NCI-H1417 treated with DMSO at 0.1 percent for 48 hours (cell line): ENCODE results near the gene KSR2.

Experiments
- DNase-seq: peaks from one replicate; lab custom pipeline; 2025; lab: John Stamatoyannopoulos, UW

KSR2 gene

GRCh38 chr12:117580718-117581062 is 388.1 kb downstream of the KSR2 start:
- DNase-seq, result no peak

- no peak for DNase-seq
Measured at GRCh38 chr12:117580015-117580717, 388.6 kb downstream of the KSR2 start.

GRCh38 chr12:117577122-117577657 is 391.6 kb downstream of the KSR2 start:
- DNase-seq, result no peak

- no peak for DNase-seq
Measured at GRCh38 chr12:117576053-117576452, 392.7 kb downstream of the KSR2 start.

GRCh38 chr12:117574655-117575054 is 394.1 kb downstream of the KSR2 start:
- no peak for DNase-seq

GRCh38 chr12:117572755-117573154 is 396.0 kb downstream of the KSR2 start:
- DNase-seq, result no peak

- no peak for DNase-seq
Measured at GRCh38 chr12:117571321-117571720, 397.5 kb downstream of the KSR2 start.

GRCh38 chr12:117570608-117571007 is 398.2 kb downstream of the KSR2 start:
- no peak for DNase-seq

- no peak for DNase-seq
Measured at GRCh38 chr12:117567644-117568216, 401.1 kb downstream of the KSR2 start.

GRCh38 chr12:117564881-117565280 is 403.9 kb downstream of the KSR2 start:
- no peak for DNase-seq

GRCh38 chr12:117563706-117564105 is 405.1 kb downstream of the KSR2 start:
- no peak for DNase-seq

- DNase-seq, result no peak
Measured at GRCh38 chr12:117563007-117563406, 405.8 kb downstream of the KSR2 start.

- no peak for DNase-seq
Measured at GRCh38 chr12:117561990-117562389, 406.8 kb downstream of the KSR2 start.

- DNase-seq, result no peak
Measured at GRCh38 chr12:117559978-117560377, 408.8 kb downstream of the KSR2 start.

GRCh38 chr12:117555889-117556288 is 412.9 kb downstream of the KSR2 start:
- no peak for DNase-seq

- DNase-seq, result no peak
Measured at GRCh38 chr12:117552971-117553370, 415.8 kb downstream of the KSR2 start.

GRCh38 chr12:117551665-117552064 is 417.1 kb downstream of the KSR2 start:
- DNase-seq, result no peak

GRCh38 chr12:117547209-117547608 is 421.6 kb downstream of the KSR2 start:
- DNase-seq, result no peak

- no peak for DNase-seq
Measured at GRCh38 chr12:117545216-117545615, 423.6 kb downstream of the KSR2 start.

GRCh38 chr12:117540011-117540410 is 428.8 kb downstream of the KSR2 start:
- no peak for DNase-seq

- no peak for DNase-seq
Measured at GRCh38 chr12:117538926-117539325, 429.9 kb downstream of the KSR2 start.

- DNase-seq, result no peak
Measured at GRCh38 chr12:117538032-117538690, 430.6 kb downstream of the KSR2 start.

GRCh38 chr12:117533687-117534086 is 435.1 kb downstream of the KSR2 start:
- no peak for DNase-seq
